ENCODE data around the gene ACLY.
"Not testable (repeated sequence)": the region's sequence is repeated elsewhere in the genome, so short reads cannot be mapped to it uniquely, and the experiment has no call there.

The ACLY gene

DNA sequence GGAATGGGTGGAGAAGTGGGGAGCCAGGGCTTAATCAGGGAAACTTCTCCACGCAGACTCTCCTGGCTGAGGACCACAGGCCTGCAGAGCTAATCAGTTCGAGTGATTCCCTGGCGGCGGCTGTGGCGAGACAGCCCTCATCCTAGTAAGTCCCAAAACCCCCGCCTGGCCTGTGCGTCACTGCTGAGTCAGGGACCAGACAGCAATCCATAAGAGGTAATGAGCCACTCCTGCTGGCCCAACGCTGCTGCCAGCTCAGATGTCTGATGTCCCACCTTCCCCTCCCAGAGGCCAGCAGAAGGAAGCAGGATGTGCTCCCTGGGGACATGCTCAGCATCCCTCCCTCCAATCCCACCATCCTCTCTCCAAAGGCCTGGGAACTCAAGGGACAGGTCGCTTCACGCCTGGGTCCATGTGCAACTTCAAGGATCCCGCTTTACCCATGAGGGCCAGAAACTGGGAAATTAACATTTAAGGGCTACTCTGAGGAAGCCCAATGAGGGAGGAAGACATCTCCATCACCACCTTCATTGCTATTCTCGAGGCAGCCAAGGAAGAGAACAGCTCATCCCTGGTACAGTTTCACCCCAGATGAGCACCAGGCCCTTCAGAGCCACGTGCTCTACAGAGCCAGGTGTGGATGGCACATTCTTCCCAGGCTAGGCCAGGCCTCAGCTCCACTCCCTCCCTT, 7.9 kb downstream of the ACLY start:
- DNase-seq: no peak

DNA sequence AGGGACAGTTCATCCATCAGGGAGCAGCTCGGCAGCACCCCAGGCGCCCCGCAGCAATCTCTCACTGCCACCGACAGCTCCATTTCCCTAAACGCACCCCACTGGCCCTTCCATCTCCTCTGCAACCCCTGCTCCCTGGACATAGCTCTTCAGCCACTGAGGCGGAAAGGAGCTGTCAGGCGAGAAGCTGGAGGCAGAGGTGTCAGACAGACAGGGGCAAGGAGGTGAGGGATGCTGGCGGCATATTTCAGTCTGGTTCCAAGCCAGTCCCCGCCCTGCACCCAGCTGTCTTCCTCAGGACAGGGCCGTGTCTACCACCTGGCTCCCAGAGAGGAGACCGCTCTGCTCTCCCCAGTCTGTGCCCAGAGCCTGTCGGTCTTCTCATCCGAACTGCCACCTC, 9.7 kb downstream of the ACLY start:
- DNase-seq: no peak

DNA sequence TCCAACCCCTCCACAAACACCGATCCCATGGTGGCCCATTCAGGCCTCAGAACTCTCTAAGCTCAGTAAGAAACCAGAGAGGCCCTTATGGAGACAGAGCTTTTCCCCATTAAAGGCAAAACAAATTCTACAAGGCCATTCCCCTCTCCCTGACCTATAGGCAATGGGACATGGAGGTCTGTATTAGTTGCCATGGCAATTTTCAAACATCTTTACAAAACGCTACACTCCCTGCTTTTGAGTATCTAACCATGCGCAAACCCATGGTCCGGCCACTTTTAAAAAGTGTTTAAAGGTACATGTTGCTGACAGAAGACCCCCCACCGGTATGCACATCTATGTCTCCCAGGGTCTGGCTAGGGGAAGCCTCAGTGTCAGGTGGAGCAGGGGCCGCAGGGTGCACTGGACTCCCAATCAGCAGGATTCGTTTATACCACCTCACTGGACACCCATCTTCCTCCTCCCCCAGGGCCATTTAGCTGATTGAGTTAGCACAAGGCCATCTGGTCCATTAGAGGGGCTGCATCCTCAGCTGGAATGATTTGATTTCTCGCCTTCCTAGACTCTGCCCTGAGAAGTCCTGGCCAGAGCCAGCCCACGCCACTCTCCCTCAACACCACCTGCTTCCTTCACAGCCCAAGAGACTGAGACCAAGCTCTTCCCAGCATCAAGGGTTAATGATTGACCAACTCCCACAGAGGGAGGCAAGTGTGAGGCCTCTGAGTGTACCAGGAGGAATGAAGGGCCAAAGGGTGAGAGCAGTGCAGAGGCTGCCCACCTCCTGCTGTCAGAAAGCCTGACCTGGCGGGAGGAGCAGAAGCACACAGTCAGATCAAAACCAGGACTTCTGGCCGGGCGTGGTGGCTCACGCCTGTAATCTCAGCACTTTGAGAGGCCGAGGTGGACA, 10.9 kb downstream of the ACLY start:
- no peak for DNase-seq

DNA sequence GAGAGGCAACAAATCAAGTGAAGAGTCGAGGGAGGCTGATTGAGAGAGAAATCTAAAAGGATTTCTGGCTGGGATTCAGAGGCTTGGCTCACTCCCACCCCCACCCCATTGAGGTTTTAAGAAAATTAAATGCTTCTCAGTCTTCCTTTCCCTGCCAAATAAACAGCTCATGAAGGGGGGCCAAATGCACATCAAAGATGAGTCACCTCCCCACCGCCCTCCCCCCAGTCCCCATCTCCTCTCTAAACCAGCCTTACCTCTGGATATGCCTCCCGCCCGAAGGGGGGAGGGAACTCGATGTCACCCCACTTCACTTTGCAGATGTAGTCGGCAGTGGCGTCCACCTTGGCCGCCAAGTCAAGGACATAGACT, 11.6 kb downstream of the ACLY start:
- no peak for DNase-seq

DNA sequence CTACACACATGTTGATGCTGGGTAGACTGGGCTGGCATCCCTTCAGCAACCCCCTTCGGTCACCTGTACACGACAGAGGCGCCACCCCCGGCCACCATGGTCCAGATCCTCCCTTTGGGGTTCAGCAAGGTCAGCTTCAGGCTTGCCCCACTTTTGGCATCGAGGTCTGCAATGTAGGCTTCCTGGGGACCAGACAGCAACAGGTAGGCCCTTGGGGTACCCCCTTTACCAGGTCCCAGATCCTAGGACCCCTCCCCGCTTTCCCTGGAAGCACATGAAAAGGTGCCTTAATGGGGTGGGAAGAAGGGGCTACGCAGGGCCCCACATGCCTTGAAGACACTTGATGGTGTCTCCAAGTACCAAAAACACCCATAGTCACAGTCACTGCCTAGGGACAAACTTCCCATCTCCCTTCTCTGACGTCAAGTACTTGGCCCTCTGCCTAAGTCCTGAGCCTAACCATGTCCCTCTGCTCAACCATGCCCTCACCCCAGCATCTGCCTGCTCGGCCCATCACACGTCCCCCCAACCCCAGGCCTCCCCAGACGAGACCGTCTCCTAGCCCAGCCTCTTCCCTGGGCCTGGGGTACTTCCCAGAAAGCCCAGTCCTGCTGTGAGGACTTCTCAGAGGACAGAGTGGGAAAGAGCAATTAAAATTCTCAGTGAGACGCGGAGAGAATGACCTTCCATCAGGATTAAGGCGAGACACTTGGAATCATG, 12.1 kb downstream of the ACLY start:
- DNase-seq: no peak

DNA sequence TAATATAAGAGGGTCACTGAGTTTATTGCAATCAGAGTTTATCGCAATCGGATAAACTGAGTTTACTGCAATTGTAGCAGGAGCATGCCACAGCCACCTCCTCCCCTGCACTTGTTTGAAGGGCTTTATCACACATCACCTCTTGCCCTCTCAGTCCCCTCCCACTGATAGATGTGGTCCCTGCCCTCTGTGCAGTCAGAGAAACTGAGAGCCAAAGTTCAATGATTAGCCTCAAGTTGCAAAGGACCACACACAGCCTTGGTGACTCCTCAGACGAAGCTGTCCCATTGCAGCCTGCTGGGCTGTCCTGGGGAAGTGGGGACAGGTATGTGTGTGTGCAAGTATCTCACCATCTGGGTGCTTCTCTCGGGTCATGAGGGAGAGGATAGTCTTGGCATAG, 13.6 kb downstream of the ACLY start:
- no peak for DNase-seq

DNA sequence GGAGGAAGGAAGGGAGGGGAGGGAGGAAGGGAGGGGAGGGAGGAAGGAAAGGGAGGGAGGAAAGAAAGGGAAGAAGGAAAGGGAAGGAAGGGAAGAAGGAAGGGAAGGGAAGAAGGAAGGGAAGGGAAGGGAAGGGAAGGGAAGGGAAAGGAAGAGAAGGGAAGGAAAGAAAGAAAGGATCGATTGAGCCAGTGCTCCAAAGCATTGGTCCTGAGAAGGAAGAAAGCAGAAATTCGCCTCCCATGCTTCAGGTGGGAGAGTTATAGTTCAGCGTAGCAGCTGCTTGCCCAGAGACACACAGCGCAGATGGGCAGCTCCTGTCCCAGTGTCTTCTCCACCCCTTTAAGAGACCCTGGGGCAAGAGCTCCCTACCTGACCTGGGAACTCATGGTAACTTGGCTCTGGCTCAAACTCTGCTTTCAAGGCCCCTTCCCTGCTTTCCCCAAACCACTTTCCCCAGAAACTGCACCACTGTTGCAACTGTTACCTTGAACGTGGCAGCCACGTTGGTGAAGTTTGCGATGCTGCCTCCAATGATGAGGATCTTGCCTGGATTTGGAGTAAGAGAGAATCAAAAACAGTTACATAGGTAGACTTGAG, 14.4 kb downstream of the ACLY start:
- no peak for DNase-seq

DNA sequence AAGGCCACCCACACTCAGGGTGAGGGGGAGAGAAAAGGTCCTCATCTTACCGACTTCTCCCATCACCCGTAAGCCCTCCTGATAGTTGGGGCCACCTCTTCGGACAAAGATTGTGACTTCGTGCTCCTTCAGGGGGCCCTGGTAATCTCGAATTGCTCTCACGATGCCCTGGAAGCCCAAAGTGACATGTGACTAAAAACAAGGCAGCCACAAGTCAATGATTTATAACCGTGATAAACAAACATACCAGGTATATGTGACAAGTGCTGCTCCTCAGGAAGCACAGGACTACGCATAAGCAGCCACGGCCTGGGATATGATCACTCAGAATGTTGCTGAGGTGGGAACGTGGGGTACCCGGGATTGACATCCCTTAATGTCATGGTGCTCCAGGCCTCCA, 17.1 kb downstream of the ACLY start:
- no peak for DNase-seq

DNA sequence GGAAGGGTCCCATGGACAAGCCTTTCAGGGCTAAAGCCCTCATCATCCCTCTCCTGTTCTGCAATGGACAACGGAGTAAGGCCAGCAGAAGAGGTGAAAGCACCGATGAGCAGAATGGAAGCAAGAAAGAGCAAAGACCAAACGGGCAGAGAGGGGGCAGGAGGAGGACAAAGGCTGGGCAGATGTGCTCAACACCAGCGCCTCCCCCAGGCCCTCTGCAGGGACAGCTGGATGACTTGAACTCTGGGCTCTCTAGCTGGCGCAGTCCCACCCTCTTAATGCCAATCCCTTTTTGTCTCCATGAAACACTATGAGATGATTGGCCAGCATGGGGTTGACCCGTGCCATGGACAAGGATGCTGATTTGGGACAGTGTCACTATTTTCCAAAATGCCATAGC, 22.0 kb downstream of the ACLY start:
- DNase-seq: no peak

DNA sequence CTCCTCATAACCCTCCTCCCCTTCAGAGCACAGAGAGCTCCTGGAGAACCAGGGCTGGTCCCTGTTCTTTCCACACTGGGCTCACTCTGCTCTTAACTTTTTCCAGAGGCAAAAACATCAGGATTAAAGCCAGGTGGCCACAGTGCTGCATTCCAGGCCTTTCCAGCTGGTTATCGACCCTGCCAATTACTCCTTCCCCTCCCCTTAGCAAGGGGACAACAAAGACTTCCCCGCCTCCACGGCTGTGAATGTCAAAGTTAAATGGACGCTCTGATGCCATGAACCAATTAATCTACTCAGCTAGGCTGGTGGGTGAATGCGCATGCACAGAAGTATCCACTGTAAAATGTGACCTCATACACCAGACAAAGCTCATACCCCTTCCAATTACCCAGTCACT, 23.1 kb downstream of the ACLY start:
- DNase-seq: no peak

DNA sequence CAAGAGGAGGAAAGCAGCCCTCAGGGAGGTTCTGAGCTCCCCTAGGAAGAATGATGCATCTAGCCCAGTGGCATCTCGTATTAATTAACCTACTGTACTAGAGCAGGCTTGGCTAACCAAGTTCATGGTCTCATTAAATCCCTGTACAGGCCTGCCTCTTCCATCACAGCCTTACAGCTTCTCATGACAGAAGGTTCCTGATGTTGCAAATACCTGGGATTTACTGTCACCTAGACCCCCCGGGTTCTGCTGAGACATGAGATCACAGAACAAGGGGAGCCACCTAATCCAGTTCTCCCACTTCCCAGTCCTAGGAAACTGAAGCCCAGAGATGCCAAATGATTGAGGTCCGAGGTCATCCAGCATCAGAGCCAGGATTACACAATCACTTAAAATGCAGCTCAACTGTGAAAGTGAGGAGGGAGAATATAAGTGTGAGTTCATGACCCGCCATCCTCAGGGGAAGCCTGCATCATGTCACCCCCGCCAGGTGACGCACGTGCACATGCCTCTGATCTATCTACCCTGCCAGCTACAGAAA, 23.9 kb downstream of the ACLY start:
- DNase-seq: no peak

DNA sequence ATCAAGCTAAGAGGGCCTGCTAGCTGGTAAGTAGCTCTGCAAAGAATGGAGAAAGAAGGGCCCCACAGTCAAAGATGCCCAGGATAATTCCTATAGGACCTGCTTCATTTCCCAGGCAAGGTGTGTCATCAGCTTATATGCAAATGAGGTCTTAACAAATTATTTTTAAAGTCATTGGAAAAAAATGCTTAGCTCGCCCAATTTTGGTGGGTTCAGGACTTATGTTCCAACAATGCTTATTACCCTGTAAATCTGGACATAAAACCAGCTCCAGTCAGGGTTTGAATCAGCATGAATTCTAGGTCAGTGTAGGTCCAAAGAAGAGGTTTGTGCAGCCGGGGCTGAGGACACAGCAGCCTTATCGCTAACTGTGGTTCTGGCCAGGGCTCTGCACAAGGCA, 25.4 kb downstream of the ACLY start:
- DNase-seq: no peak

DNA sequence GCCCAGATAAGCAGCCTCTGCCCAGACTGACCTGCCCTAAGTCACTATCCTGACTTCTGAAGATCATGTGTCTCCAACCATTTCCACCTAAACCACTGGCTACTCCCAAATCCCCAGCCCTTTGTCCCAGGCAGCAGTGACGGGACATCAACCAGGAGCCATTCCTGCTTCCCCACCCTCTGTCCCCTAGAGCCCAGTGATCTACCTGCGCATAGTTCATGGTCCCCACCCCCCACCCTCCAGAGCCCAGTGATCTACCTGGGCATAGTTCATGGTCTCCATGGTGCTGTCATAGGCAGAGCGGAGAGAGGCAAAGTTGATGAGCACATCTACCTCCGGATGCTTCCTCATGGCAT, 26.8 kb downstream of the ACLY start:
- DNase-seq: no peak

DNA sequence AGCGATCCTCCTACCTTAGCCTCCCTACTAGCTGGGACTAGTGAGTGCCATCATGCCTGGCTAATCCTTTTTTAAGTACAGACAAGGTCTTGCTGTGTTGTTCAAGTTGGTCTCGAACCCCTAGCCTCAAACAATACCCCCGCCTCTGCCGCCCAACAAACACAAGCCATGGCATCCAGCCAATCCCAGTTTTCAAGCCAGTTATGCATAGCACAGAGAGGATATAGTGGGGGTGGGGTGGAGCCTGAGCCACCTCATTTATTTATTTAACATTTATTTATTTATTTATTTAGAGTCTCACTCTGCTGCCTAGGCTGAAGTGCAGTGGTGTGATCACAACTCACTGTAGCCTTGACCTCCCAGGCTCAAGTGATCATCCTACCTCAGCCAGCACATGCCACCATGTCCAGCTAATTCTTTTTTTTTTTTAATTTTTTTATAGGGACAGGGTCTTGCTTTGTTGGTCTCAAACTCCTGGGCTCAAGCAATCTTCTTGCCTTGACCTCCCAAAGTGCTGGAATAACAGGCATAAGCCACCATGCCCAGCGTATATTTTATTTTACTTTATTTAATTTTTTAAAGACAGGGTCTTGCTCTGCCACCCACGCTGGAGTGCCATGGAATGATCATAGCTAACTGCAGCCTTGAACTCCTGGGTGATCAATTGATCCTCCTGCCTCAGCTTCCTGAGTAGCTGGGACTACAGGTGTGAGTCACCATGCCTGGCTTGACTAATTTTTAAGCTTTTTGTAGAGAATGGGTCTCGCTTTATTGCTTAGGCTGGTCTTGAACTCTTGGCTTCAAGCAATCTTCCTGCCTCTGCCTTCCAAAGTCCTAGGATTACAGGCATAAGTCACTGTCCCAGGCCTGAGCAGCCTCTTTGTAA, 27.4 kb downstream of the ACLY start:
- DNase-seq: no peak

DNA sequence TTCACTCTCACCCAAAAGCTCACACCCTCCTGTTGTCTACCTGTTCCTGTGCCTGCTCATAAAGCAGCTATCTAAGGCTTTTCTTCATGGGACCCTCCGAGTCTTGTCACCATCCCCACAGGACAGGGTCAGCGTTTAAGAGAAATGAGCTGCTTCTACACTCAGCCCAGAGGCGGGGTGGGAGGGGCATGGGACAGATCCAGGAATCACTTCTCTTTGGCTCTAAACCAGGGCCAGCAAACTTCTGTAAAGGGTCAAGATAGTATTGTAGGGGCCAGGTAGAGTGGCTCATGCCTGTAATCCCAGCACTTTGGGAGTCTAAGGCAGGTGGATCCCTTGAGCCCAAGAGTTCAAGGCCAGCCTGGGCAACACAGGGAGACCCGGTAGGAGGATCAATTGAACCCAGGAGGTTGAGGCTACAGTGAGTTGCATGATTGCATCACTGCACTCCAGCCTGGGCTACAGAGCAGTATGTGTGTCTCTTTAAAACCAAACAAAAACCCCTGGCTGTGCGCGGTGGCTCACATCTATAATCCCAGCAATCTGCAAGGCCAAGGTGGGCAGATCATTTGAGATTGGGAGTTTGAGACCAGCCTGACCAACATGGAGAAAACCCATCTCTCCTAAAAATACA, 30.3 kb downstream of the ACLY start:
- DNase-seq: no peak

DNA sequence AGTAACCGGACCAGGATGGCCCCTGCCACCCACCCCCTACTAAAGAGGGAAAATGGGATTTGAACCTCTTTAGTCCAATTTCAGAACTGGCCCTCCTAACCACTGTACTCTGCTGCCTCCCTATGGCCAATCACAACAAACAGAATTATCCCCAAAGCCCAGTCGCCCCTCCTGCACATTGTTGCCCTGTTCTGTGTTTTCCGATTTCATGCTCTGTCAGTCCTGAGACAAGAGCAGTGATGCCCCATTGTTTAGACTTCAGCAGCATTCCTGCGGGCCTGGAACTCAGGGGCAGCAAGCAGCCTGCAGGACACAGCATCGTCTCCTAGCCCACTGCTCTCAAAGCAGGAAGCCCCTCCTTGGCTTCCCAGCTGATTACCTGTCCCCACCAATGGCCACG, 33.0 kb downstream of the ACLY start:
- DNase-seq: no peak

DNA sequence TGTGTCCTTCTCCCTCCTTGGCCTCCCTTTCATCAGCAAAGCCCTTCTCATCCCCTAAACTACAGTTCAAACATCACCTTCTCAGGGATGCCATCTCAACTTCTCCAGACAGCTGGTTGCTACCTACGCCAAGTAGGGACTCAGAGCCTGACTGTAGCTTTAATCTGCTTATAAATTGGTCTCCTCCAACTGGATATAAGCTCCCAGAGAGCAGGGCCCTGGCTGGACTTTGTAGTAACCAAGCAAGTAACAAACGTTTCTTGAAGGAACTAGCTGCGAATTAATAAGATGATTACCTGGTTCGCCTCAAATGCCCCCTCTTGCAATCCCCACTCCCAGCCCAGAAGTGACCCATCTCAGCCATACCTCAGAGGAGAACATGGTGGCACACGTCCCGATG, 36.0 kb downstream of the ACLY start:
- DNase-seq: no peak

DNA sequence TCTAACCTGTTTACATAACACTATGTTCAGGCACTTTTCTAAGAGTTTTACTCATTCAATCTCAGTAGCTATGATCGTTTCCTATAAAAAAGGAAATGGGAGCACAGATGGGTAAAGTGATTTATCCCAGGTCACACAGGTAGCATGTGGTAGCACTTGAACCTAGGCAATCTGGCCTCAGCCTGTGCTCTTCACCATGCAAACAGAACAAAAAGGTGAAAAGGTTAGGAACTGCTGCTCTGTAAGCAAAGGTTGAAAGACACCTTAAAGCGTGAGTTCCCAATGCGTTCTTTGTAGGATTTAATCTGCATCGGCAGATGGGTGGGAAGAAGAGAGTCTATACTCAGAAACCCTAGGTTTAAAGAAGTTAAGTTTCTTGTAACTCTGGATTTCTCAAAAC, 38.6 kb downstream of the ACLY start:
- DNase-seq: no peak

DNA sequence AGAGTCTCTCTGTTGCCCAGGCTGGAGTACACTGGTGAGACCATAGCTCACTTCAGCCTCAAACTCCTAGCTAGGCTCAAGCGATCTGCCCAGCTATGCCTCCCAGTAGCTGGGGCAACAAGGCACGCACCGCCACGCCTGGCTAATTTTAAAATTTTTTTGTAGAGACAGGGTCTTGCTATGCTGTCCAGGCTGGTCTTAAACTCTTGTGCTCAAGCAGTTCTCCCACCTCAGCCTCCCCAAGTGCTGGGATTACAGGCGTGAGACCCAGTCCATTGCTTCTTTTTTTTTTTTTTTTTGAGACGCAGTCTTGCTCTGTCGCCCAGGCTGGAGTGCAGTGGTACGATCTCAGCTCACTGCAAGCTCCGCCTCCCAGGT, 44.5 kb downstream of the ACLY start:
- not testable (repeated sequence) for DNase-seq

DNA sequence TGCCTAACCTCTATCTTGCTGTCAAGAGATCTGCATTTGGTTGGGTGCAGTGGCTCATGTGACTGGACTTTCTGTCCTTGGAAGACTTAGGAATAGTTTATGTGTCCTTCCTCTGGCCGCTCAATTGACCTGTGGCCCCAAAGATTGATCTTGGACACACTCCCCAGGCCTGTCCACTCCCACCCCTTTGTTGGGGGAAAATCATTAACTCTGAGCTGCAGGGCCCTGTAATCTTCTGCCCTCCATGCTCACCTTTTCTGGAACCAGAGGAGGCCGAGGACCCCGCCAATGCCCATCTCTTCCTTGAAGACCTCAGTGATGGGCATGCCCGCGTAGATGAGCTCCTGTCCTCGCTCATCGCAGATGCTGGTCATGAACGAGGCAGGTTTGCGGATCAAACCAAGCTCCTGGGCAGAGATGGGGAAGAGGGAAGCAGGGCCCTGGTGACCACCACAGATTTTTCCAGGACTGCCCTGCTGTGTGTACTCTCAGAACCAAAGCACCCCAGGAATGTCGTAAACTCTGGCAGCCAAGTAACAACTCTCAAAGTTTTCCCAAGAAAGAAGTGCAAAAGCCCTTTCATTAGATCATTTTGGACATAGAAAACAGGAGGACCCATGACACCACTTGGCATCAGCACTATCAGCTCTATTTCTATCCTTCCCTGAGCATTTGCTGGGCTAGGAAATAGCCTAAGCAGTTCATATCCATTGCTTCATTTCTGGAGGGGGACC, 45.0 kb downstream of the ACLY start:
- DNase-seq: no peak

DNA sequence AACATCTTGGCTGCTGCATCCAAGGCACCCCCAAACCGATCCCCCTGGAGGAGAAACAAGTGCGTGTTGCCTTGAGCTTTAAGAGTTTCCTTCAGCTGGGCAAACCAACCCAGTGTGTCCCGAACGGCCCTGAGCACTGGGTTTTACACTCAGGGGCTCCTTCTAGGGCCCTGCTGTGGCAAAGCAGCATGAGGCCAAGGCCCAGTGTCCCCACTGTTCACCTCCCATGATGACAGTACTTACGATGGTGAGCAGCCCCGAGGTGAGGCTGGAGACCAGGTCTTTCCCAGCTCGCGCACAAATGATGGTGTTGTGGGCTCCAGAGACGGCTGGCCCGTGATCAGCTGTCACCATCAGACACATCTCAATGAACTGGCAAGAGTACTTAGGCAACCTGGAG, 47.0 kb downstream of the ACLY start:
- DNase-seq: no peak
